ENCODE measurements around the gene USP54.

DNA sequence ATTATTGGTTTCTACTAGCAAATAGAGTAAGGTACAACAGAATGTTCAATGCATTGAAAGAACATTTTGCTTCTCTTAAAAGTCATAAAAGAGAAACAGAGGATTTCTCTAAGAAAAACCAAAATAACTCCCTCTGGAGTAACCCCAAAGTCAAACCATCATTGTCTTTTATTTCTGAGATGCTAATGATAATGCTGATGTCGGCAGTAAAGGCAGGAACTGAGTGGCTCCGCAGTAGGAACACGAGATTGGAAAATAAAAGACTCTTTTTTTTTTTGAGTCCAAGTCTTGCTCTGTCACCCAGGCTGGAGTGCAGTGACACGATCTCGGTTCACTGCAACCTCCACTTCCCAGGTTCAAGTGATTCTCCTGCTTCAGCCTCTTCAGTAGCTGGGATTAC, 2.7 kb upstream of the USP54 start:
- TF ChIP-seq, protein P1, sequence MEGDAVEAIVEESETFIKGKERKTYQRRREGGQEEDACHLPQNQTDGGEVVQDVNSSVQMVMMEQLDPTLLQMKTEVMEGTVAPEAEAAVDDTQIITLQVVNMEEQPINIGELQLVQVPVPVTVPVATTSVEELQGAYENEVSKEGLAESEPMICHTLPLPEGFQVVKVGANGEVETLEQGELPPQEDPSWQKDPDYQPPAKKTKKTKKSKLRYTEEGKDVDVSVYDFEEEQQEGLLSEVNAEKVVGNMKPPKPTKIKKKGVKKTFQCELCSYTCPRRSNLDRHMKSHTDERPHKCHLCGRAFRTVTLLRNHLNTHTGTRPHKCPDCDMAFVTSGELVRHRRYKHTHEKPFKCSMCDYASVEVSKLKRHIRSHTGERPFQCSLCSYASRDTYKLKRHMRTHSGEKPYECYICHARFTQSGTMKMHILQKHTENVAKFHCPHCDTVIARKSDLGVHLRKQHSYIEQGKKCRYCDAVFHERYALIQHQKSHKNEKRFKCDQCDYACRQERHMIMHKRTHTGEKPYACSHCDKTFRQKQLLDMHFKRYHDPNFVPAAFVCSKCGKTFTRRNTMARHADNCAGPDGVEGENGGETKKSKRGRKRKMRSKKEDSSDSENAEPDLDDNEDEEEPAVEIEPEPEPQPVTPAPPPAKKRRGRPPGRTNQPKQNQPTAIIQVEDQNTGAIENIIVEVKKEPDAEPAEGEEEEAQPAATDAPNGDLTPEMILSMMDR (IDR thresholded peaks at IDR 0.05), result no peak
- no peak for TF ChIP-seq POLR2A (IDR thresholded peaks at IDR 0.05)

All from Peyer's patch (tissue), 4 donors.